ENCODE data around the gene COBLL1. TPM values are rescaled to one million over a fixed set of nuclear protein-coding genes. Genes with fewer than 3 reads are reported as not detected.

The COBLL1 gene
- total RNA-seq, 1 experiment from 2014 or later = 5.9 TPM

GRCh38 chr2:164871404-164871803 is 29.8 kb upstream of the COBLL1 start:
- no peak for TF ChIP-seq CTCF (conservative IDR thresholded peaks at IDR 0.05)
- Histone ChIP-seq H4K20me1 (ENCODE audit: control insufficient read depth, insufficient read depth, insufficient read length) (no peaks in the 10 kb centered on the region), H2BK20ac (ENCODE audit: low read depth, low read length, poor library complexity, severe bottlenecking) (no peak overlapping the region), H3K14ac (ENCODE audit: insufficient read depth, low read length) (no peak overlapping the region), H4K5ac (ENCODE audit: insufficient read length, low read depth, low read length) (no peak overlapping the region), H3K27me3 (ENCODE audit: insufficient read depth, low read length) (no peaks in the 10 kb centered on the region), H3K4ac (ENCODE audit: low read depth, low read length) (no peak overlapping the region), H3K9ac (ENCODE audit: extremely low read depth, insufficient read length, low read length) (no peak overlapping the region), H3K9me3 (ENCODE audit: control insufficient read depth, low read depth, low read length) (no peaks in the 10 kb centered on the region), H3K79me2 (ENCODE audit: insufficient read depth, low read length) (no peaks in the 10 kb centered on the region), H2AFZ (ENCODE audit: low read length) (no peak overlapping the region), H4K91ac (ENCODE audit: insufficient read length, low read depth, low read length) (no peak overlapping the region), H3K18ac (ENCODE audit: insufficient read length, low read depth, low read length) (no peak overlapping the region), H3K4me1 (ENCODE audit: insufficient read depth, low read length) (no peaks in the 10 kb centered on the region), H3K56ac (ENCODE audit: insufficient read length, low read depth, low read length) (no peak overlapping the region), H4K8ac (replicated peaks; ENCODE audit: insufficient read length, low read depth, low read length) (no peak overlapping the region), H2BK15ac (ENCODE audit: low read depth, low read length) (no peak overlapping the region), H2BK120ac (ENCODE audit: low read depth, low read length, poor library complexity, severe bottlenecking) (no peak overlapping the region), H3T11ph (ENCODE audit: low read length) (no peak overlapping the region), H3K27ac (ENCODE audit: insufficient read length, low read depth, low read length) (no peak overlapping the region), H3K79me1 (ENCODE audit: insufficient read depth, low read depth, low read length, poor library complexity, severe bottlenecking) (no peaks in the 10 kb centered on the region), H3K23me2 (ENCODE audit: insufficient read length, low read depth, low read length, poor library complexity, severe bottlenecking) (no peaks in the 10 kb centered on the region), H3K4me2 (ENCODE audit: insufficient read depth, insufficient read length, low read length) (no peak overlapping the region), H2BK5ac (ENCODE audit: insufficient read length, low read length) (no peak overlapping the region), H2AK5ac (ENCODE audit: insufficient read length, low read length) (no peak overlapping the region), H3K23ac (ENCODE audit: insufficient read length, low read depth, low read length) (no peak overlapping the region), H2BK12ac (ENCODE audit: insufficient read length, low read depth, low read length) (no peak overlapping the region)
- Mint-ChIP-seq H3K36me3 (ENCODE audit: insufficient read depth in 1 of 3, low read depth in 3 of 3) (no peaks in the 10 kb centered on the region), H3K9me3 (peaks cover 0 to 2% of the 10 kb centered on the region in 2 experiments; a peak in 1 of 5 replicates), H3K27ac (no peak overlapping the region), H3K27me3 (ENCODE audit: low read depth) (no peaks in the 10 kb centered on the region), H3K4me1 (peaks cover 4 to 5% of the 10 kb centered on the region in 2 experiments; a peak in 2 of 4 replicates), H3K4me3 (no peak overlapping the region)
- DNase-seq = no peak
- no CpG with 5 or more reads among the region's 2 CpGs for WGBS (ENCODE audit: extremely low coverage, insufficient read length, low lambda C conversion rate)
